Inferior parietal cortex (tissue), 1 donor: Measurements from ENCODE around the gene LZTR1.
"Not testable (repeated sequence)": the region's sequence is repeated elsewhere in the genome, so short reads cannot be mapped to it uniquely, and the experiment has no call there.

Source experiments
- DNase-seq: peaks from one replicate; pipeline ENCODE4 v3.0.0-alpha.2; 2016; ENCODE audit errors: extremely low spot score

The LZTR1 gene

GRCh38 chr22:20996598-20997535 lies 14.8 kb downstream of the LZTR1 start:
- DNase-seq: no peak

DNA sequence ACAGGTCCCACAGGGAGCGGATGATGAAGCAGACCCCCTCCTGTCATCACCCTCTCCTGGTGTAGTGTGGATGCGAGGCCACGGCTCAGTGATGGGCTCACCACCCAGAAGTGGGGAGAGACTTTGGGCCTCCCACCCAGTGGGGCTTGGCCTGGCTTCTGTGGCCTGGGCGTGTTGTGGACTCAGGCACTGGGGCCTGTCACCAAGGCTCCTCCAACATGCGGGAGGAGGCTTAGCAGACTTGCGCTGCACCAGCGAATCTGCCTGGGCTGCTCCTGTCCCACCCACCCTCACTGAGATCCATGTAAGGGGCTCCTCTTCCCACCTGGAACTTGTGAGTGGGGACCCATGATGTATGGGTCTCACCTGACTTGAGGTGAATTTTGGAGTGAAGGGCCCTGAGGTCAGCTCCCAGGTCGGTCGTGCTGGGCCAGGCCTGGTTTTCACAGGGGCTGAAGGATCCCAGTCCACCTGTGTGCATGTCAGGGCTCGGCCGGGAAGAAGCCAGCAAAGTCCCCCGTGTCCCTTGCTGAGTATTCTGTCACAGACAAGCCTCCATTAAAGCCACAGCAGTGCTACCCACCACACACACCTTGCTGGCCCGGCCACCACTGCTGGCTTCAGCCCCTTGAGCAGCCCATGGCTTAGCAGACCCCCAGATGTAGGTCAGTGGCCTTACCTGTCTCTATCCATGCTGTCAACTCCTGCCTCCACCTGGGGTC lies 15.6 kb downstream of the LZTR1 start:
- DNase-seq: no peak

GRCh38 chr22:20998411-20999336 lies 16.6 kb downstream of the LZTR1 start:
- no peak for DNase-seq

- no peak for DNase-seq
Measured at GRCh38 chr22:20999350-21000206, 17.5 kb downstream of the LZTR1 start.

DNA sequence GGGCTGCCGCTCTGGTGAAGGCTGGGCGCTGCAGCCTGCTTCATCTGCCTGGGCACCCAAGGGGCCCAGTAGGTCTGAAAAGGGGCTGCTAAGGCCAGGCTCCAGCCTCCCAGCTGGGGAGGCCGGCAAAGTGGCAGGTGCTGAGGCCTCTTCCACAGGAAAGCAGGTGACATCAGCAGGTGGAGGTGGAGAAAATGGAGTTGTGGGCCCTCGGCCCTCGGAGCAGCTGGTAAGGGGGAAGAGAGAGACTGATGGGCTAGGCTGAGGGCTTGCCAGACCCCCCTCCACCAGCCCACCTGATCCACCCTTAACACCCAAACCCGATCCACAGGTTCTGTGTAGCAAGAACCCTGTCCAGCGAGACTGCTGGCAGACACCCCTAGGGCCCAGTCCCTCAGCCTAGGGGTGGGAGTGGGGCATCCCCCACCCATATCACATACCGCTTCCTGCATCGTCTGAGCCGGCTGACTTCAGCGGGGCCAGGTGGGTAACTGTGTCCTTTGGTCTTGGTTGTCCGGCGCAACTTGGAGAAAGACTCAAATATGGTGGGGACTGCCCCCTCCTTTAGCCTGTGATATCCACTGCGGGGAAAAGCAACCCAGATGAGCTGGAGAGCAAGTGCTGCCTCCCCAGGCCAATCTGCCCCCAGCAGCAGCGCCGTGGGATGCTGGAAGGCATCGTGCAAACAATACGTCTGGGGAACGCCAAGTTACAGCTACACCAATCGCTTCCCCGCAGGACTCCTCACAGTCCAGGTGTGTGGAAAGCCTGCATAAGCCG lies 18.3 kb downstream of the LZTR1 start:
- DNase-seq: no peak

DNA sequence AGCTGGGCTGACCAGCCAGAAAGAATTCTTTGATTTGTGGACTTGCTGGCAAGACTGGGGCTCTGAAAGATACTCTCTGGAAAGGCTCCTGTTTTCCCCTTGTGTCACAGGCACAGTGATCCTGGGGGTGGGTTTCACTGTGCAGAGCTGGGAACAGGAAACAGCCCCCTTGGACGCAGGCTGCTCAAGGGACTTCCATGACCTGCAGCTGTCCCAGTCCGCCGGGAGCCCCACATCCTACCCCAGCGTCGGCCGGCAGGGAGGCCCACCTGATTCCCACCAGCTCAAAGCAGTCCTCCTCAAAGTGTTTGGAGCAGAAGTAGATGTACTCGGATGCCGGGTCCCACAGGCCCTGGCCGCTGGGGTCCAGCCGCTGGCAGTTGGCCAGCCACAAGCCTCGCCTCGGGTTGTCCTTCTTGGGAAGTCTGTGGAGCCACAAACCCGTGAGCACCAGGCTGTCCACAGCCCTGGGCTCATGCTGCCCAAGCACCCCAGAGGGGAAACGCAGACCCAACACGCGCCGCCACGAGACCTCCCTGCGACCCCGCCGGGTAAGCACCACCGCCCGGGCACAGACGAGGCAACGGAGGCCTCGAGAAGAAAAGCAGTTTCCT lies 19.0 kb downstream of the LZTR1 start:
- DNase-seq: no peak

DNA sequence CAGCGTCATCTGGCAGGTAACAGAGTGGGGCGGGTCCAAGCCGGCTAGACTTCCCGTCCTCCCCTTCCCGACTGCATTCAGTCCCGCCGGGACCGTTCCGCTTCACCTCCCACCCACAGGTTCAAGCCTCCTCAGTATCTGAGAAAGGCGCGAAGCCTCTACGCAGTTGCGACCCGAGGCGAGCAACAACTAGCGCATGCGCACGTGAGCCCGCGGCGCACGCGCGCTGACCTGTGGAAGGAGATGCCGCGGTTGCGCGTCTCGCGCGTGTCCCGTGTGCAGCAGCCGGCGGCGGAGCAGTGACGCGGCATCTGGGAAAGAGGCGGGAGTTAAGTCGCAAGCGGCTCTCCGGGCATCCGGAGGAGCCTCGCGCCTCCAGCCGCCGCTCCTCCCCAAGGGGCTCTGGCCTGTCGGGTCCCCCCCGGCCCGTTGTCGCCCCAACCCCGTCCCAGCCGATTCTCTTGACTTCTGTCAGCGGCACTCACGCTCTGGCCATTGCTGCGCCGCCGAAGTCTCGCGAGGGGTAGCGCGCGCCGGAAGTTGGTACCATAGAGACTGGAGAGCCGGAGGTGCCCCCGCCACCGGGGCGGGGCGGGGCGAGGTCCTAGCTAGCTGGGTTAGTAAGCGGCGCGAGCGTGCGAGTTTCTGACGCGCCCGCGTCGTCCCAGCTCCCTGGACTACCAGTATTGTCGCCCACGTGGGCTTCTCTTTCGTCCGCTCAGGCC lies 19.7 kb downstream of the LZTR1 start, which contains the start of gene THAP7:
THAP7 (minus strand) TSS at position 518 of the 725 bp plus-strand sequence; CDS start at position 311, 207 bp downstream.
- peak; percentile 99 for DNase-seq

DNA sequence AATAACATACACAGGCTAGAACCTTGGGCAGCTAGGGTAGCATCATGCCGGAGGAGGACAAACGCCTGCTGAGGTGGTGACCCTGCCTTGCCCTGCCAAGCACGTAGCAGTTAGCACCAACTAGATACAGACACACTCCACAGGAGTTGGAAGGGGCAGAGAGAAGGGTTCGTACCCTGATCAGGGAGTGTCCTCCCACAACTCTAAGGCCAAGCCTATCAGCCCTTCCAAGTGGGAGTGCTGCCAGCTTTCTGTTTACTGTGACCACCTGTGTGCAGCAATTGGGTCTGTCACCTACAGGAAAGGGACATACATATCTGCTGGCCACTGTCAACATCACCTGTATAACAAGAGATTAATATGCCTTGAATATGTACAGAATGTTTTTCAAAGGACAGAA lies 21.7 kb downstream of the LZTR1 start:
- DNase-seq: no peak

GRCh38 chr22:21009208-21009607 lies 27.1 kb downstream of the LZTR1 start:
- not testable (repeated sequence) for DNase-seq

DNA sequence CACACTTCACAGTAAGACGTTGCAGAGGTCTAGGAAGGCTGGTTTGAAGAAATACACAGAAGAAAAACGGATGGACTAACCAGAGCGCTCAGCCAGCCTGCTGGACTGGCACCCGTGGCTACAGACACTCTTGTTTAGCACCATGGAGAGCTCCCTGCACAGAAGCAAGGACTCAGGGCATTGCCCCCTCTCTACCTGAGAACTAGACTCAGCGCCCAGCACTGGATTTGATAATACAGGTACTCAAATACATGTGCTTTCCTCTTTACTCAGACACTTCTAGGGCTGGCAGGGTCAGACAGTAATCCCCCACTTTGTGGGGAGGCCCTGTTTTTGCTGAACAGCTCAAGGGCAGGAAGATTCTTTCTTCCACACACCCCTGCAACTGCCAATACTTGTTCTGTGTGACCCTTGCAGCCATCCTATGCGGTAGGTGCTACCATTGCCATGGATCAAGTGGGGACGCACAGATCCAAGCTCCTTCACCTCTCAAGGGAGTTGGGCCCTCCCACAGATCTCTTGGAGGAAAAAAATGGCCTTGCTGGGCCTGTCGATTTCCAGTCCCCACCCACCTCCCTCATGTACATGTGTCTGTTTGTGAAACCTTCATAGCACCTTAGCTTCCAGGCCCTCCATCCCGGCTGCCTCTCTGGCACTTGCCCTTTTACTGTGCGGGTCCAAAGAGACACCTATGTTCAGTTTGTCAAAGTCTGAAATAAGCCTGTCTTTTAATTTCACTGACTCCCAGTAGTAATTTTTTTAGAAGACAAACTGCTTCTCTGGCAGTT lies 27.7 kb downstream of the LZTR1 start:
- DNase-seq: no peak

DNA sequence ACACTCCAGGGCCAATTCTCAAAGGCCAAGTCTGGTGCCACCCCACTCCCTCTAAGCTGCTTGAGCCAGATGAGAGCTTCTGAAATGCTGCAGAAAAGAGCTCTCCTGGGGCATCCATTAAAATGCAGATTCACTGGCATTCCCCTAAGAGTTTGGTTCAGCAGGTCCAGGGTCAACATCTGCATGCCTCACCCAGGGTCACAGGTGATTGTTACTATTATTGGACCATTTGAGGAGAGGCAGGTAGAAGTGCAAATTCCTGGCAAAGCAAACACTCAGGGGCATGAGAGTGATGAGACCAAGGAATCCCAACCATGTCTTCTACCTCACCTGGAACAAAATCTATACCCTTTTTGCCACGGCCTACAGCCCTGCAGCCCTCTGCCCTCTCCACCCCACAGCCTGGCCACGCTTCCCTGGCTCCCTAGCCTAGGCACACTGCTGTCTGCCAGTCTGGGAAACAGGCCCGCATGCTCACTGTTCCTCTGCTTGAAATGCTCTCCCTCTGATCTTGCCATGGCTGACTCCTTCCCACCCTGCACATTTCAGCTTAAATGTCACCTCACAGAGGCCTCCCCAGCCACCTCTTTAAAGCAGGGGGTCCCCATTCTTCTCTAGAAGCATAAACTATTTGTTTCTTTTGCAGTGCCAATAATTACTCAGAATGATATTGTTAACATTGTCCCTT lies 28.5 kb downstream of the LZTR1 start:
- no peak for DNase-seq

DNA sequence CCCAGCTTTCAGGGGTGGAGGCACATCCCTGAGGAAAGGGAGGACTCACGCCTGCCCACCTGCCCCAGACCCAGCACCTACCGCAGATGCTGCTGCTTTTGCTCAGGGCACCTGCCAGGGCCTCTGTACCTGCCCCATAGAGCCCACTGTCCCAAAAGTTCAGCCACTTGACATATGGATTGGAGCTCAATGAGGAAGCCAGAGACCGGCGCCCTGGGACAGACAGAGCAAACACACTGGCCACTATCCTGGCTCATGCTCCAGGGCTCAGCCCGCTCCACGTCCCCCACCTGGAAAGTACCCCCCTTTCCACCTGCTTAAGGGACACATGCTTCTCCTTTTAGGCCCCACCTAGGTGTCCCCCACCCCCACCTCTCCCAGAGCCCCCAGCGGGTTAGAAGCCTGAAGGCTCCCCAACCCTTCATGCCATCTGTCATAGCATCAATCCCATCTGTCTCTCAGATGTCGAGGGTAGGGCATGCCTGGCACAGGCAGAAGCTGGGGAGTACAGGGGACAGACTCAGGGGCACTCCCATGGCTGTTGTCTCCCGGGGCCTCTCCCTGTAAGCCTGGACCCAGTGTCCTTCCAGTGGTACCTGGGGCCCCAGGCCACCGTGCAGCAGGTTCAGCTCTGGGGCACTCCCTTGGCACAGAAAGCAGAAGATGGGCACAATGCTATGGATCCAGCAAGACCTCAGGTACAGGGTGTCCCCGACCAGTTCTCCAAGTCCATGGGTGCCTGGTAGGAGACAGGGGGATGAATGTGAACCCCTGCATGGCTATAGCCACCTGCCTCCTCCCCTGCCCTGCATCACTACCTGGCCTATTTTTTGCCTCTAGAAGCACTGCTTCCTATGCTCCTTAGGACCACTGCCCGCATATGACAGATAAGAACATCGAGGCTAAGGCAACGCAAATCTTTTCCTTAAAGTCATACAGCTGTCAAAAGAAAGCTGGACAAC lies 30.6 kb downstream of the LZTR1 start:
- no peak for DNase-seq

DNA sequence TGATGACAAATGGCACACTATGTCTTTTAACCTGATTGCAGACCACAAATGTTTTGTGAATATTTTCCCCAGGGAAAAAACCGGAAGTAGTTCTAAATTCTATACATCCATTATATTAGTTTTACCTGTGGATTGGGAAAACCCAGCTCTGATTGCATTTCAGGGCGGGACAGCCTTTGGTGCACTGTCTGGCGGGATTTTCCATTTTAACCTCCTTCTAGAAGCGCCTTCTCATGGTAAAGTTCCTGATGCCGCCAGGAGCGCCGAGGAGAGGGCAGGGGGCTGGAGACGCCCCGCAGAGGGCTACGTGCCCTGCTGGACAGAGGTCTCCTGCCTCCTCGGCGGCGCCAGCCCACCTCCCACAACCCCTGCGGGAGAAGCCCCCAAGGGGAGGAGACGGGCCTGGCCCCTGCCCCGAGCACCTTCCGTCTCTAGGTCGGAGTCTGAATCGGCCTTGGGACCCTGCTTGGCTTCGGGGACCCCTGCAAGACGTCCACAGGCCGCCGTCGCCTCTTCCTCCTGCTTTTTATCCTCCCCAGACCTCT lies 31.6 kb downstream of the LZTR1 start:
- no peak for DNase-seq

DNA sequence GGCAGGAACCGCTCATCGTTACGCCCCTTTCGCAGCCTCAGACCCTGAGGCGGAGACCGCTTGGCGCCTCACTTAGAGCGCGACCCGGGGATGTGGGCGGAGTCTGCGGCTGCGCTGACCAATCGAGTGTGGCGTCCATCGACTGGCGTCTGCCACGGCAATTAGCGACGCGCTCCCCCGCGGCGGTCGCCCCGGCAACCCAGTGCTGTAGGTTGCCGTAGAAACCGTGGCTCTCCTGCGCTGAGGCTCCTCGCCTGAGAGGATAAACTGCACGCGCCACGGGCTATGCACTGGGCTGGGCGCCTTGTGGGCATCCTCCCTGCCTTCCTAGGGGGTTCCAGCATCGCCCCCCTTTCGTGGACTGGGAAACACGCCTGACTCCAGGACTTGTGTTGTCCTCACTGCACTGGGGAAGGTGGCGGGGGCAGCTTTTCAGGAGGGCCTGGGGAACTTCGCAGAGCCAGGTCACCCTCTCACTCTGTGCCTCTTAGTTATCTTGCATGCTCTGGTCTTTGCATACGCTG lies 32.2 kb downstream of the LZTR1 start:
- DNase-seq: peak; percentile 96

DNA sequence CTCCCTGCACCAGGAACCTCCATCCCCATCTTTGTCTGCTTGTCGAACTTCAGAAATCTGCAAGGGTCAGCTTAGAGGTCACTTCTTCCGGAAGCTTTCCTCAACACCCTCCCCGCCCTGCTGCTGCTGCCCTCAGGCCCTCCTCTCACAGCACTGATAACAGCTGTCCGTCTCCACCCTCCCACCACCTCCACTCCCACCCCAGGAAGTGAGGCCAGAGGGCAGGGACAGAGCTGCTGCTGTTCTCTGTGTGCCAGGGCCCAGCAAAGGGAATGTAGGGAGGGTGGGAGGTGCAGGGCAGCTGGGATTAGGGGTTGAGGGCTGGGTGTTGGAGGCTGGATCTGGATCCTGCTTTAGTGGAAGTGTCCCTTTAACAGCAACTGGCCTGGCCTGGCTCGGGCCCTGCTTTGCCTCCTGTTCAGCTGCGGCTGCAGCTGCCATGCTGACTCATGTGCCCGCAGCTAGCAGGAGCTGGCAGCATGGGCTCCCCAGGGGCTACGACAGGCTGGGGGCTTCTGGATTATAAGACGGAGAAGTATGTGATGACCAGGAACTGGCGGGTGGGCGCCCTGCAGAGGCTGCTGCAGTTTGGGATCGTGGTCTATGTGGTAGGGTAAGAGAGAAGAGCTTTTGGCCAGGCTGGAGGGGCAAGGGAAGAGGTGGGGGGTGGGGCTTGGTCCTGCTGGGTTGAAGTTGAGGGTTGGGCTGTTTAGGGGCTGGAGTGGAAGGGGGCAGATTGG lies 32.8 kb downstream of the LZTR1 start, which contains the start of gene P2RX6:
P2RX6 (plus strand) TSS at position 440 of the 740 bp plus-strand sequence; CDS start at position 450, 10 bp downstream.
- peak; percentile 68 for DNase-seq
